Astrocyte of the spinal cord (primary cell): ENCODE results near the gene TMEM151A.
A peak's percentile ranks its signal among the peaks of the same experiment; 100 is the strongest.
"Not testable (repeated sequence)": the region's sequence is repeated elsewhere in the genome, so short reads cannot be mapped to it uniquely, and the experiment has no call there.

Experiments used
- DNase-seq: peaks from one replicate; pipeline ENCODE4 v3.0.0; 2011; ENCODE audit warnings: low read depth, low spot score
- H3K4me3 ChIP-seq: 2 replicates; pipeline ENCODE4 v1.5.1; 2011; ENCODE audit warnings: low read depth, mild to moderate bottlenecking, low read length, moderate library complexity
- in situ Hi-C: cut with HindIII; loops from 2 replicates; pipeline ENCODE4 v1.10.0; 2017; ENCODE audit warnings: low sequenced_read_pairs
- TF ChIP-seq, protein P1 (sequence below): IDR thresholded peaks from 2 replicates; pipeline ENCODE4 v1.5.1; 2012; ENCODE audit warnings: low read depth, mild to moderate bottlenecking, low read length, inconsistent platforms

TMEM151A gene

DNA sequence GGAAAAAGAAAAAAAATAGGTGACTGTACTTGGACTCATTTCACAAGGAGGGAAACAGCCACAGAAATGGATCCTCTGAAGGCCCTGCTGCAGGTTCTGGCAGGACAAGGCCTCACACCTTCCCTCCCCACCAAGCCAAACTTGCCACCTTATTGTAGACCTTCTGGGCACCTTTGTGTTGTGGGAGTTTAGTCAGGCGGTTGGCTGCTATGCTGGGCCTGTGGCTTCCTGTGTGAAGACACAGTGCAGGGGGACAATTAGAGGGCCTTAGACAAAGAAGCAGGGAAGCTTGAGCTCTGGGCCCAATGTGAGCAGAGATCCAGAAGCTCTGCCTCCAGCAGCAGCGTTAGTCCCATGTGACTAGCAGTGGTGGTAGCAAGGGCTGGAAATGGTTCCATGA, 19.1 kb upstream of the TMEM151A start:
- TF ChIP-seq, protein P1, sequence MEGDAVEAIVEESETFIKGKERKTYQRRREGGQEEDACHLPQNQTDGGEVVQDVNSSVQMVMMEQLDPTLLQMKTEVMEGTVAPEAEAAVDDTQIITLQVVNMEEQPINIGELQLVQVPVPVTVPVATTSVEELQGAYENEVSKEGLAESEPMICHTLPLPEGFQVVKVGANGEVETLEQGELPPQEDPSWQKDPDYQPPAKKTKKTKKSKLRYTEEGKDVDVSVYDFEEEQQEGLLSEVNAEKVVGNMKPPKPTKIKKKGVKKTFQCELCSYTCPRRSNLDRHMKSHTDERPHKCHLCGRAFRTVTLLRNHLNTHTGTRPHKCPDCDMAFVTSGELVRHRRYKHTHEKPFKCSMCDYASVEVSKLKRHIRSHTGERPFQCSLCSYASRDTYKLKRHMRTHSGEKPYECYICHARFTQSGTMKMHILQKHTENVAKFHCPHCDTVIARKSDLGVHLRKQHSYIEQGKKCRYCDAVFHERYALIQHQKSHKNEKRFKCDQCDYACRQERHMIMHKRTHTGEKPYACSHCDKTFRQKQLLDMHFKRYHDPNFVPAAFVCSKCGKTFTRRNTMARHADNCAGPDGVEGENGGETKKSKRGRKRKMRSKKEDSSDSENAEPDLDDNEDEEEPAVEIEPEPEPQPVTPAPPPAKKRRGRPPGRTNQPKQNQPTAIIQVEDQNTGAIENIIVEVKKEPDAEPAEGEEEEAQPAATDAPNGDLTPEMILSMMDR: no peak
- no peak overlapping the region for H3K4me3 ChIP-seq
- in situ Hi-C loops: no loop called here
- DNase-seq: no peak

GRCh38 chr11:66274219-66274618, 17.5 kb upstream of the TMEM151A start:
- DNase-seq: no peak
- TF ChIP-seq, protein P1: no peak
- no peak overlapping the region for H3K4me3 ChIP-seq
- in situ Hi-C loops: no loop called here

GRCh38 chr11:66275396-66275795, 16.3 kb upstream of the TMEM151A start:
- in situ Hi-C loops: no loop called here
- H3K4me3 ChIP-seq: no peak overlapping the region
- TF ChIP-seq, protein P1: no peak
- DNase-seq: no peak

DNA sequence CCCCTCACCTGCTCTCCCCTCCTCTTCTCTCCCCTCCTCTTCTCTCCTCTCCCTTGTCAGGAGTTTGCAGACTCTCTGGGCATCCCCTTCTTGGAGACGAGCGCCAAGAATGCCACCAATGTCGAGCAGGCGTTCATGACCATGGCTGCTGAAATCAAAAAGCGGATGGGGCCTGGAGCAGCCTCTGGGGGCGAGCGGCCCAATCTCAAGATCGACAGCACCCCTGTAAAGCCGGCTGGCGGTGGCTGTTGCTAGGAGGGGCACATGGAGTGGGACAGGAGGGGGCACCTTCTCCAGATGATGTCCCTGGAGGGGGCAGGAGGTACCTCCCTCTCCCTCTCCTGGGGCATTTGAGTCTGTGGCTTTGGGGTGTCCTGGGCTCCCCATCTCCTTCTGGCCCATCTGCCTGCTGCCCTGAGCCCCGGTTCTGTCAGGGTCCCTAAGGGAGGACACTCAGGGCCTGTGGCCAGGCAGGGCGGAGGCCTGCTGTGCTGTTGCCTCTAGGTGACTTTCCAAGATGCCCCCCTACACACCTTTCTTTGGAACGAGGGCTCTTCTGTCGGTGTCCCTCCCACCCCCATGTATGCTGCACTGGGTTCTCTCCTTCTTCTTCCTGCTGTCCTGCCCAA, 15.6 kb upstream of the TMEM151A start:
- H3K4me3 ChIP-seq: no peak overlapping the region
- in situ Hi-C loops: no loop called here
- no peak for DNase-seq
- TF ChIP-seq, protein P1: no peak

GRCh38 chr11:66276619-66277018, 15.1 kb upstream of the TMEM151A start:
- DNase-seq, H3K4me3 ChIP-seq, in situ Hi-C loops: not testable (repeated sequence)

DNA sequence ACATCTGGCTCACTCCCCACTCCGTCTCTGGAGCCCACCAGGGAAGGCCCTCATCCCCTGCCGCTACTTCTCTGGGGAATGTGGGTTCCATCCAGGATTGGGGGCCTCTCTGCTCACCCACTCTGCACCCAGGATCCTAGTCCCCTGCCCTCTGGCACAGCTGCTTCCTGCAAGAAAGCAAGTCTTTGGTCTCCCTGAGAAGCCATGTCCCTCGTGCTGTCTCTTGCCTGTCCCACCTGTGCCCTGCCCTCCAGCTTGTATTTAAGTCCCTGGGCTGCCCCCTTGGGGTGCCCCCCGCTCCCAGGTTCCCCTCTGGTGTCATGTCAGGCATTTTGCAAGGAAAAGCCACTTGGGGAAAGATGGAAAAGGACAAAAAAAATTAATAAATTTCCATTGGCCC, 14.6 kb upstream of the TMEM151A start:
- in situ Hi-C loops, H3K4me3 ChIP-seq, DNase-seq: not testable (repeated sequence)

DNA sequence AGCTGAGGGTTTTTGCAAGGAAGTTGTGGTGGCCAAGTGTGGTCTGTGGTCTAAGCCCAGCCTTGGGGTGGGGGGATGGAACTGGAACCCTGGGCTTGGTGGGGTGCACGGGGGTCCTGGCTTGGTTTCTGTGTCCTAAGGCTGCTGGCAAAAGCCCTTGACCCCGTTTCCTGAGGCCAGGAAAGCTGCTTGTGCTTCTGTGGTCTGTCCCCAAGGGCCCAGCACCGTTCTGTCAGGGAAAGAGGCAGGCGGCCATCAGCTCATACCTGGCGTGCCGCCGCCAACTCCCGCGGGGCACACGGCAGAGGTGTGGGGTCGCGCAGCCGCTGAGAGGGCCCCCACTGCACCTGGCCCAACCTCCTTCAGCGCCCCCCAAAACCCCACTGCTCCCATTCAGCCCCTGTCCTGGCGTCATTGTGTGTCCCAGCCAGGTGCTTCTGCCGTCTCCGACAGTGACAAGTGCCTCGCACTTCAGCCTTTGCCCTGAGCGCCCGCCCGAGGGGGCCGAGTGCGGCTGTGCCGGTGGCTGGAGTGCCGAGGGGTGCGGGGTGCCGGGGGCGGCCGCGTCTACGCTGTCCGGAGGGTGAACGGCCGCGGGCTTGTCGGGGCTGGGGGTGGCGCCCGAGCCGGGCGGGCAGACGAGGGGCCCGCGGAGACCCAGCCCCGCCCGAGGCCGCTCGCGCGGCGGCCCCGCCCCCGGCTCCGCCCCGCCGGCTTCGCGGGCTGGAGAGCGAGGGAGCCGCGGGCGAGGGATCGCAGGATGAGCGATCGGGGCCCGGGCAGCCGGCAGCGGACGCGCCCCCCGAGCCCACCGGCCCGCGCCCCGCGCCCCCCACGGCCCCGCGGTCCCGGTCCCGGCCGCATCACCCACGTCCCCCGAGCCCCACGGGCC, 14.0 kb upstream of the TMEM151A start, which contains the start of gene CNIH2:
Gene CNIH2, plus strand, starts transcription at position 705 of the 892 bp plus-strand sequence. CDS start 282 bp downstream, outside the sequence.
- no peak for DNase-seq
- H3K4me3 ChIP-seq: peak within 1 kb of the TSS; percentile 12
- in situ Hi-C loops: no loop called here
- TF ChIP-seq, protein P1: no peak
